CD4-positive, alpha-beta T cell (primary cell): ENCODE results near the gene HBG1. TPM values are rescaled to one million over a fixed set of nuclear protein-coding genes. Genes with fewer than 3 reads are reported as not detected.

ENCODE experiments used
- ATAC-seq: fragments of 200-7000 bp; cut with Tn5 transposase; one replicate; pipeline ENCODE4 v1.10.0; 2022; ENCODE audit warnings: mild to moderate bottlenecking; ENCODE audit not compliant: poor library complexity
- CTCF ChIA-PET: fragments of 350-600 bp; sonication (Branson Sonifier 250); formaldehyde crosslinking; loops from one replicate; lab custom pipeline; 2021; ENCODE audit warnings: antibody characterized with exemption, inconsistent platforms; lab: Charles Lee
- POLR2A ChIA-PET: fragments of 350-600 bp; sonication (Branson Sonifier 250); formaldehyde crosslinking; loops from one replicate; lab custom pipeline; 2021; ENCODE audit warnings: antibody characterized with exemption, inconsistent platforms; lab: Charles Lee
- DNase-seq, 14 experiments: peaks; one replicate each; pipeline ENCODE4 v3.0.0-alpha.2; 2013 to 2020; ENCODE audit warnings: mixed read lengths in 2 of 14
- H3K27ac ChIP-seq, 2 donors: one replicate each; pipeline versions ENCODE4 v1.5.1 to v1.7.0; 2013; ENCODE audit warnings: low read length in 2 of 2, low read depth in 1 of 2, mild to moderate bottlenecking in 1 of 2
- H3K27me3 ChIP-seq, 2 experiments: 1 replicate in 1 of 2; 2 replicates in 1 of 2; pipeline versions ENCODE4 v1.6.1 to v1.7.0; 2013; ENCODE audit warnings: low read length in 2 of 2, control low read depth in 1 of 2, mild to moderate bottlenecking in 1 of 2, moderate library complexity in 1 of 2; ENCODE audit not compliant: insufficient read depth in 2 of 2, control insufficient read depth in 1 of 2
- H3K36me3 ChIP-seq: one replicate; pipeline ENCODE4 v1.6.1; 2013; ENCODE audit warnings: low read length, control low read depth; ENCODE audit not compliant: insufficient read depth
- H3K4me1 ChIP-seq: one replicate; pipeline ENCODE4 v1.6.1; 2013; ENCODE audit warnings: low read length, control low read depth; ENCODE audit not compliant: insufficient read depth
- H3K4me3 ChIP-seq: one replicate; pipeline ENCODE4 v1.5.1; 2013; ENCODE audit warnings: mild to moderate bottlenecking, low read length, moderate library complexity
- H3K9me3 ChIP-seq, 2 experiments: 1 replicate in 1 of 2; 2 replicates in 1 of 2; pipeline versions ENCODE4 v1.6.1 to v1.7.0; 2013; ENCODE audit warnings: low read length in 2 of 2, mild to moderate bottlenecking in 2 of 2, control low read depth in 1 of 2, moderate library complexity in 1 of 2; ENCODE audit not compliant: control insufficient read depth in 1 of 2, insufficient read depth in 1 of 2
- H3K27ac Mint-ChIP-seq: one replicate; pipeline ENCODE4 v1.8.0; 2020; ENCODE audit warnings: mixed read lengths
- H3K27me3 Mint-ChIP-seq: one replicate; pipeline ENCODE4 v1.8.0; 2021; ENCODE audit warnings: mixed read lengths
- H3K36me3 Mint-ChIP-seq: one replicate; pipeline ENCODE4 v1.8.0; 2021; ENCODE audit warnings: low read depth, mixed read lengths
- H3K4me1 Mint-ChIP-seq: one replicate; pipeline ENCODE4 v1.8.0; 2021; ENCODE audit warnings: low read depth, mixed read lengths
- H3K4me3 Mint-ChIP-seq: one replicate; pipeline ENCODE4 v1.8.0; 2020; ENCODE audit warnings: mild to moderate bottlenecking, mixed read lengths
- H3K9me3 Mint-ChIP-seq: one replicate; pipeline ENCODE4 v1.8.0; 2020; ENCODE audit warnings: mixed read lengths
- CTCF ChIP-seq: fragments of 200-600 bp; IDR thresholded peaks from one replicate; pipeline ENCODE4 v1.8.0; 2022; ENCODE audit warnings: antibody characterized with exemption, mild to moderate bottlenecking
- intact Hi-C, 2 experiments: fragments of 100-400 bp; cut with DNase I in 1 of 2; cut with micrococcal nuclease in 1 of 2; formaldehyde crosslinking; loops; one replicate each; pipeline versions ENCODE4 v1.15.1 to v1.9.0; 2023 to 2025; cut with DNase I, micrococcal nuclease
- total RNA-seq, 174 experiments: library from RNA in 2 of 174; stranded (reverse) in 2 of 174; gene quantifications; one replicate each; pipeline ENCODE4 v1.2.3 and lab custom pipeline; 2021 to 2026

The HBG1 gene
- total RNA-seq, 2 experiments from 2014 or later = not detected

GRCh38 chr11:5284637-5285036, 35.0 kb upstream of the HBG1 start:
- ATAC-seq = no peak

GRCh38 chr11:5283882-5284281, 34.2 kb upstream of the HBG1 start:
- intact Hi-C loops = no loop called here
- CTCF ChIA-PET = no interaction called here

More at GRCh38 chr11:5284637-5285036, 35.0 kb upstream of the HBG1 start:
- Mint-ChIP-seq H3K4me1 (no peaks in the 10 kb centered on the region), H3K27ac (no peak overlapping the region), H3K27me3 (no peaks in the 10 kb centered on the region), H3K36me3 (no peaks in the 10 kb centered on the region), H3K4me3 (no peak overlapping the region), H3K9me3 (no peaks in the 10 kb centered on the region)
- ChIA-PET CTCF (no interaction called here), POLR2A (no interaction called here)
- no peaks in the 10 kb centered on the region for H3K9me3 ChIP-seq
- H3K27me3 ChIP-seq = no peaks in the 10 kb centered on the region
- DNase-seq = no peak
- no peak overlapping the region for H3K4me3 ChIP-seq
- intact Hi-C loops = no loop called here
- H3K36me3 ChIP-seq = no peaks in the 10 kb centered on the region
- no peaks in the 10 kb centered on the region for H3K4me1 ChIP-seq
- H3K27ac ChIP-seq = no peak overlapping the region
- TF ChIP-seq CTCF = no peak

GRCh38 chr11:5283086-5283485, 33.4 kb upstream of the HBG1 start:
- intact Hi-C loops = no loop called here
- Histone ChIP-seq H3K27me3 (no peaks in the 10 kb centered on the region), H3K4me3 (no peak overlapping the region), H3K36me3 (no peaks in the 10 kb centered on the region), H3K27ac (no peak overlapping the region), H3K4me1 (no peaks in the 10 kb centered on the region), H3K9me3 (no peaks in the 10 kb centered on the region)
- ChIA-PET CTCF (no interaction called here), POLR2A (no interaction called here)
- no peaks in the 10 kb centered on the region for H3K27me3 Mint-ChIP-seq
- H3K4me1 Mint-ChIP-seq = no peaks in the 10 kb centered on the region
- TF ChIP-seq CTCF = no peak
- no peak overlapping the region for H3K4me3 Mint-ChIP-seq
- no peak for DNase-seq
- no peak overlapping the region for H3K27ac Mint-ChIP-seq
- H3K36me3 Mint-ChIP-seq = no peaks in the 10 kb centered on the region
- ATAC-seq = no peak
- no peaks in the 10 kb centered on the region for H3K9me3 Mint-ChIP-seq

More at GRCh38 chr11:5283882-5284281, 34.2 kb upstream of the HBG1 start:
- Mint-ChIP-seq H3K27ac (no peak overlapping the region), H3K4me3 (no peak overlapping the region), H3K36me3 (no peaks in the 10 kb centered on the region), H3K4me1 (no peaks in the 10 kb centered on the region), H3K27me3 (no peaks in the 10 kb centered on the region), H3K9me3 (no peaks in the 10 kb centered on the region)
- H3K27me3 ChIP-seq = no peaks in the 10 kb centered on the region
- H3K4me1 ChIP-seq = no peaks in the 10 kb centered on the region
- POLR2A ChIA-PET = no interaction called here
- DNase-seq (no peak), ATAC-seq (no peak)
- H3K9me3 ChIP-seq = no peaks in the 10 kb centered on the region
- H3K4me3 ChIP-seq = no peak overlapping the region
- H3K27ac ChIP-seq = no peak overlapping the region
- H3K36me3 ChIP-seq = no peaks in the 10 kb centered on the region
- no peak for TF ChIP-seq CTCF
